Thyroid gland (tissue), 4 donors: ENCODE results near the gene KIF11. TPM values are rescaled to one million over a fixed set of nuclear protein-coding genes. Genes with fewer than 3 reads are reported as not detected.
A peak's percentile ranks its signal among the peaks of the same experiment; 100 is the strongest.

Experiments
- DNase-seq, 2 donors: peaks; one replicate each; pipeline ENCODE4 v3.0.0-alpha.2; 2019
- H3K27ac ChIP-seq, 3 donors: fragments of 200-600 bp; sonication (generic); 1 replicate in 2 of 3; 2 replicates in 1 of 3; pipeline ENCODE4 v1.5.1; 2016 to 2019; ENCODE audit warnings: mild to moderate bottlenecking in 1 of 3, moderate library complexity in 1 of 3
- H3K27me3 ChIP-seq: fragments of 200-600 bp; sonication (generic); one replicate; pipeline ENCODE4 v1.5.1; 2019
- H3K36me3 ChIP-seq, 2 donors: fragments of 200-600 bp; sonication (generic); one replicate each; pipeline ENCODE4 v1.5.1; 2016 to 2019
- H3K4me1 ChIP-seq, 2 donors: fragments of 200-600 bp; sonication (generic); one replicate each; pipeline ENCODE4 v1.5.1; 2017 to 2019
- H3K4me3 ChIP-seq, 3 donors: fragments of 200-600 bp; sonication (generic); replicated peaks in 1 of 3; 1 replicate in 2 of 3; 2 replicates in 1 of 3; pipeline ENCODE4 v1.5.1; 2016; ENCODE audit warnings: mild to moderate bottlenecking in 1 of 3
- H3K9me3 ChIP-seq: fragments of 200-600 bp; sonication (generic); one replicate; pipeline ENCODE4 v1.5.1; 2017
- CTCF ChIP-seq, 6 experiments: fragments of 200-600 bp in 3 of 6; fragments of 450-650 bp in 3 of 6; sonication (generic) in 3 of 6; IDR thresholded peaks; one replicate each; pipeline ENCODE4 v1.5.1; 2016 to 2019; ENCODE audit warnings: antibody characterized with exemption in 6 of 6, mild to moderate bottlenecking in 2 of 6, inconsistent platforms in 1 of 6, moderate library complexity in 1 of 6
- POLR2A ChIP-seq, 2 donors: fragments of 450-650 bp; IDR thresholded peaks; one replicate each; pipeline ENCODE4 v1.6.1; 2017; ENCODE audit warnings: antibody characterized with exemption in 2 of 2, mild to moderate bottlenecking in 2 of 2, moderate library complexity in 1 of 2
- WGBS, 2 donors: methylation state at CpG; one replicate each; pipeline ENCODE4 v1.1.5; 2017; 5-methylcytosine and 5-hydroxymethylcytosine counted together
- intact Hi-C: fragments of 100-400 bp; cut with DNase I; formaldehyde crosslinking; loops from one replicate; pipeline ENCODE4 v1.15.1; 2023
- total RNA-seq, 4 donors: library from RNA; depleted of rRNA; stranded (reverse); fragments of >200 nt; gene quantifications; one replicate each; pipeline ENCODE4 v1.2.3, GENCODE V29; 2016

The KIF11 gene
- total RNA-seq, 4 donors from 2014 or later = 0.67 to 1.5 (median 1.1) TPM

GRCh38 chr10:92591550-92592022 lies 1.3 kb upstream of the KIF11 start:
- WGBS, 2 donors = 1% methylated on average over 9 to 37 of the region's 38 CpGs
- peak overlapping the region; percentile 89 to 93 (median 90) for H3K27ac ChIP-seq
- intact Hi-C loops = loop anchor here (10.0 kb wide), 1 partner anchor 93 kb away; the partner anchor contains the start of gene HHEX
- H3K27me3 ChIP-seq = no peaks in the 10 kb centered on the region
- no peaks in the 10 kb centered on the region for H3K9me3 ChIP-seq
- H3K4me3 ChIP-seq = peak overlapping the region in 2 of 3 donors; percentile 37 to 47
- H3K36me3 ChIP-seq = no peaks in the 10 kb centered on the region
- TF ChIP-seq CTCF (IDR thresholded peaks at IDR 0.05) (peak in 1 of 6 experiments; percentile 16), POLR2A (IDR thresholded peaks at IDR 0.05) (peak in 1 of 2 donors; percentile 94)
- peak; percentile 92 to 94 for DNase-seq
- peaks cover 9 to 22% of the 10 kb centered on the region in 2 donors for H3K4me1 ChIP-seq

- TF ChIP-seq CTCF (IDR thresholded peaks at IDR 0.05) = no peak
- TF ChIP-seq POLR2A (IDR thresholded peaks at IDR 0.05) = no peak
- no peak overlapping the region for H3K27ac ChIP-seq
- intact Hi-C loops = loop anchor here (10.0 kb wide), 1 partner anchor 91 kb away; the partner anchor contains the start of gene HHEX
Measured at GRCh38 chr10:92593619-92594588, 974 bp downstream of the KIF11 start.

GRCh38 chr10:92595505-92595904 lies 2.6 kb downstream of the KIF11 start:
- TF ChIP-seq POLR2A (IDR thresholded peaks at IDR 0.05) (no peak), CTCF (IDR thresholded peaks at IDR 0.05) (no peak)
- no peak overlapping the region for H3K27ac ChIP-seq
- H3K4me3 ChIP-seq = no peak overlapping the region
- H3K36me3 ChIP-seq = no peaks in the 10 kb centered on the region
- no peak for DNase-seq
- H3K9me3 ChIP-seq = no peaks in the 10 kb centered on the region
- intact Hi-C loops = loop anchor here (10.0 kb wide), 1 partner anchor 89 kb away; the partner anchor contains the start of gene HHEX
- 93 to 97% methylated on average over 2 of the region's 2 CpGs for WGBS, 2 donors
- H3K27me3 ChIP-seq = no peaks in the 10 kb centered on the region
- peaks cover 9 to 22% of the 10 kb centered on the region in 2 donors for H3K4me1 ChIP-seq

More at GRCh38 chr10:92593619-92594588, 974 bp downstream of the KIF11 start:
- DNase-seq = no peak
- 12 to 14% methylated on average over 9 of the region's 9 CpGs for WGBS, 2 donors
- peaks cover 9 to 22% of the 10 kb centered on the region in 2 donors for H3K4me1 ChIP-seq
- H3K27me3 ChIP-seq = no peaks in the 10 kb centered on the region
- peak overlapping the region in 1 of 3 donors; percentile 47 for H3K4me3 ChIP-seq
- H3K36me3 ChIP-seq = no peaks in the 10 kb centered on the region
- no peaks in the 10 kb centered on the region for H3K9me3 ChIP-seq

GRCh38 chr10:92598321-92598720 lies 5.4 kb downstream of the KIF11 start:
- H3K9me3 ChIP-seq = no peaks in the 10 kb centered on the region
- 88 to 95% methylated on average over 1 of the region's 1 CpG for WGBS, 2 donors
- DNase-seq = no peak
- H3K27me3 ChIP-seq = no peaks in the 10 kb centered on the region
- H3K36me3 ChIP-seq = no peaks in the 10 kb centered on the region
- no peak overlapping the region for H3K27ac ChIP-seq
- peaks cover 2 to 5% of the 10 kb centered on the region in 2 donors for H3K4me1 ChIP-seq
- intact Hi-C loops = loop anchor here (10.0 kb wide), 1 partner anchor 86 kb away; the partner anchor contains the start of gene HHEX
- no peak overlapping the region for H3K4me3 ChIP-seq
- TF ChIP-seq CTCF (IDR thresholded peaks at IDR 0.05) (no peak), POLR2A (IDR thresholded peaks at IDR 0.05) (no peak)
